Skeletal muscle satellite cell (primary cell): ENCODE data around the gene SMIM43. TPM values are rescaled to one million over a fixed set of nuclear protein-coding genes. Genes with fewer than 3 reads are reported as not detected.

Experiments
- H3K27me3 ChIP-seq: 2 replicates; pipeline ENCODE4 v1.7.0; 2013; ENCODE audit warnings: low read length; ENCODE audit not compliant: control insufficient read depth, insufficient read depth
- H3K36me3 ChIP-seq: 2 replicates; pipeline ENCODE4 v1.7.0; 2013; ENCODE audit warnings: mild to moderate bottlenecking, control low read depth, low read length; ENCODE audit not compliant: insufficient read depth
- H3K4me1 ChIP-seq: 2 replicates; pipeline ENCODE4 v1.7.0; 2013; ENCODE audit warnings: low read length; ENCODE audit not compliant: control insufficient read depth, insufficient read depth
- H3K4me2 ChIP-seq: 2 replicates; pipeline ENCODE4 v1.7.0; 2013; ENCODE audit warnings: mild to moderate bottlenecking, low read length
- H3K4me3 ChIP-seq: 2 replicates; pipeline ENCODE4 v1.7.0; 2013; ENCODE audit warnings: low read length
- H3K9ac ChIP-seq: 2 replicates; pipeline ENCODE4 v1.7.0; 2013; ENCODE audit warnings: mild to moderate bottlenecking, low read depth, low read length, moderate library complexity
- H3K9me3 ChIP-seq: replicated peaks from 2 replicates; pipeline ENCODE4 v1.7.0; 2013; ENCODE audit warnings: mild to moderate bottlenecking, control low read depth, low read length
- total RNA-seq: library from RNA; depleted of rRNA; stranded (reverse); fragments of >200 nt; gene quantifications from 2 replicates; pipeline ENCODE4 v1.2.3, GENCODE V29; 2012; rRNA removed

The SMIM43 gene
- not detected in 2 replicates for total RNA-seq

DNA sequence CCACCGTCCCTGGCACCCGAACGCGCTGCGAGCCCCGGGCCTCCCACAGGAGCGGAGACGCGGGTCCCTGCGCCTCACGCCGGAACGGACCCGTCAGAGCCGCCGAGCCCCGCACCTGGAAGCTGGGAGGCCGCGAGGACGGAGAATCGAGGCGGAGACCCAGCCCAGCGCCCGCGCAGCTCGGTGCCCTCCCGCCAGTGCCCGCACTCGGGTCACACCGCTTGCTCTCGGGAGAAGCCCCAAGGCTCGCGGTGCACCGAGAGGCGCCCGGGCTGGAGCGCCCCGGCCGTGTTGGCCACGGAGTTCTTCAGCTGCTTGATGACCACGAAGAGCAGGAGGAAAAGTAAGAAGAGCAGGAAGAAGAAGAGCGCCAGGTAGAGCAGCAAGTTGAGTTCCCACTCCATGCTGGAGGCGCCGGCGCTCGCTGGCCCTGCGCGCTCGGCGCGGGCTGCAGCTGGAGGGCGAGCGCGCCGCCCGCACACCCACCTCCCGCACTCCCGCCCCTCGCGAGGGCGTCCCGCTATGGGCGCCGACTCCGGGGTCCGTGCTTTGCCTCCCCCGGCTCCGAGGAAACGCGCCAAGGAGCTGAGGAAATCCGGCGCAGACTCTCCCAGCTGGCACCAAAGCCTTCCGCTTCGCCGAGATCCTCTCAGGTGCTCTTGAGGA lies at the start of gene SMIM43:
Gene SMIM43, minus strand, starts transcription at position 463 of the 666 bp plus-strand sequence. Its CDS starts 59 bp downstream, at position 404.
- H3K9ac ChIP-seq: peak within 1 kb of the TSS; percentile 74
- H3K27me3 ChIP-seq: no peaks in the 10 kb centered on the region
- H3K36me3 ChIP-seq: no peaks in the 10 kb centered on the region
- peaks cover 11% of the 10 kb centered on the region for H3K4me1 ChIP-seq
- peak within 1 kb of the TSS; percentile 98 for H3K4me2 ChIP-seq
- H3K9me3 ChIP-seq: no peaks in the 10 kb centered on the region
- peak within 1 kb of the TSS; percentile 78 for H3K4me3 ChIP-seq

DNA sequence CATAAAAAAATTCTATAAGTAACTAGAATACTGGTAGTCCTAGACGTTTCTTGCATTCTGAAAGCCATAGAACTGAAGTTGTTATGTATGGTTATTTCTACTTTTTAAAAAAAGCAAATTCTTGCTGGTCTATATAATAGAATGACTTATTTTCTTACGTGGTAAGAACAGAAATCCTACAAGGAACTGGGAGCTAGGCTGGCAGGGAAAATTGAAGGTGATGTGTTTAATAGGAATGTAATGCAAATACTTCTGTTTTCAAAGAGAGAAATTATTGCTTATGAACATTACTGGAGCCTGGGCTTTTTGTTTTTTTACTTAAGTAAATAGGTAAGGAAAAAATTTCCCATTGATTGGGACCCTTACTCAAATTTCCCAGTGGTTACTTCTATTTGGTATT lies 49.8 kb upstream of the SMIM43 start:
- H3K4me1 ChIP-seq: peaks cover 15% of the 10 kb centered on the region
- no peaks in the 10 kb centered on the region for H3K27me3 ChIP-seq
- peaks cover 68% of the 10 kb centered on the region for H3K36me3 ChIP-seq
- no peak overlapping the region for H3K9ac ChIP-seq
- no peak overlapping the region for H3K4me3 ChIP-seq
- no peaks in the 10 kb centered on the region for H3K9me3 ChIP-seq
- no peak overlapping the region for H3K4me2 ChIP-seq

DNA sequence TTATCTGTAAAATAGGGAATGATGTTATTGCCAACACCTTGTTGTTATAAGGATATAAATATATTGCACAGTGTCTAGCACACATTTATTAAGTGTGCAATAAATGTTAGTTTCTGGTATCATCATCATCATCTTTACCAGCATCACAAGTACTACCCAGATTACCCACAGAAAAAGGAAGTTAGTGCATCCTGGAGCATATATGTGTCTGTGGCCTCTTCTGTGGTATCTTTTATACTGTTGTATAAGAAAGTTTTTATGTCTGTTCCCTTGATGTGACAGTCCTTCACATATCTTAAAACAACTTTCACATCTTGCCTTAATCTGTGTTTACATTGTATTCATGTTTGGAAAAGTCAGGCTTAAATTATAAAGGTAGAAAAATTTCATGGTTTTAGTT lies 46.2 kb upstream of the SMIM43 start:
- H3K9me3 ChIP-seq: no peaks in the 10 kb centered on the region
- peaks cover 67% of the 10 kb centered on the region for H3K36me3 ChIP-seq
- no peak overlapping the region for H3K9ac ChIP-seq
- no peaks in the 10 kb centered on the region for H3K27me3 ChIP-seq
- no peaks in the 10 kb centered on the region for H3K4me1 ChIP-seq
- H3K4me2 ChIP-seq: no peak overlapping the region
- no peak overlapping the region for H3K4me3 ChIP-seq

DNA sequence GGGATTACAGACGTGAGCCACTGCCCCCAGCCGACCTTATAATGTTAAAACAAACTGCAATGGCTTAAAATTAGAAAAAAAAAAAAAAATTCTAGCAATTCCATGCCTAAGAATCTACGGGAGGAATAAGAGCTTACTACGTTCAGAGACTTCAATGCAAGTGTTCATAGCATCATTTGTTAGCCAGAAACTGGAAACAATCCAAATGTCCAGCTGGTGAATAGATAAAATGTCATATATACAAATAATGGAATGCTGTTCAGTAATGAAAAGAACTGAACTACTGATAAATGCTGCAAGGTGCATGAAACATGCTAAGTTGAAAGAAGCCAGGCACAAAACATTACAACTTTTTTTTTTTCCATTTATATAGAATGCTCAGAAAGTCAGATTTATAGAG lies 41.4 kb upstream of the SMIM43 start:
- Histone ChIP-seq H3K9ac (no peak overlapping the region), H3K27me3 (no peaks in the 10 kb centered on the region), H3K4me2 (no peak overlapping the region), H3K9me3 (no peaks in the 10 kb centered on the region), H3K4me3 (no peak overlapping the region), H3K4me1 (peaks cover 10% of the 10 kb centered on the region), H3K36me3 (peaks cover 64% of the 10 kb centered on the region)

DNA sequence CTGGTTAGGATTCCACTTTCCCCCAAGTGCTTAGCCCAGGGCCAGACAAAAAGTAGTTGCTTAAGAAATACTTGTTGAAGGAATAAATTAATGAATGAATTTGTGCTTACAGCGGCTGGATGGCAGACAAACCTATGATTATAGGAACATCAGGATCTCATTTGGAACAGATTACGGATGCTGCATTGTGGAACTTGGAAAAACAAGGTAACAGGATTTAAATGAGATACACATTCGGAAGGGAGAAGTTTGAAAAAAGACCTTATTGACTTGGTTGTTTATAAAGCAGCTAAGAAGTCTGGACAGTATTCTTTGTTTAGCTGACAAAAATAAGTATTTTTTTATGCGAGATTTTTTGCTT lies 36.7 kb upstream of the SMIM43 start:
- peak overlapping the region; percentile 88 for H3K4me2 ChIP-seq
- H3K4me3 ChIP-seq: peak overlapping the region; percentile 88
- peaks cover 21% of the 10 kb centered on the region for H3K4me1 ChIP-seq
- H3K27me3 ChIP-seq: no peaks in the 10 kb centered on the region
- peak overlapping the region; percentile 95 for H3K9ac ChIP-seq
- H3K9me3 ChIP-seq: no peaks in the 10 kb centered on the region
- peaks cover 32% of the 10 kb centered on the region for H3K36me3 ChIP-seq

DNA sequence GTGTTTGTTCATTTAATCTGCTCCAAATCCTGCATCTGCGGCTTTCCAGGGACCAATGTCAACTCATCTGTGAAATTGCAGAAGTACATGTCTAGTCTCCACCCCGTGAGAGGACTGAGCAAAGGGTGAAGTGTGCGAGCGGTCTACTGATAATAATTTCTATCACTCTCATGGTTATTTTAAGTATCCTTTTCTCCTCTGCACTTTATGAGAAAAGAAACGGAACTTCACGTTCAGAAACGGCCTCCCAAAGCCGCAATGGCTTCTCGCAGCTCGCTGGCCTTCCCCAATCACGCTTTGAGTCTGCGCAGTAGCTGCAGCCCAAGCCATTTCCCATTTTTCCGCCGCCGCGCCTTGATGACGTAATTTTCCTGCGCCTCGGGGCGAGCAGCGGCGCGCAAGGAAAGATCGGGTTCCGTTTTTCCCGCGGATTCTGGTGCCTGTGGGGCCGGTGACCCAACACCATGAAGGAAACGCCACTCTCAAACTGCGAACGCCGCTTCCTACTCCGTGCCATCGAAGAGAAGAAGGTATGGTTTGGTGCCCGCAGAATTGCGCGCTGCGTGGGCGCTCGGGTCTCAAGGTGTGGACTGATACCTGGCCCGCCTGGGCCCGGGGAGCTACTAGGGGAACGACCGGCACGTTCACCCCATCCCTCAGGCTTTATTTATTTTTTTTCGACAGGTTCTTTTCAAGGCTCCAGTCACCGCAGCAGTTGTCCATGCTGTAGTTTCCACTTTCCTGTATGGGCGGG lies 36.2 kb upstream of the SMIM43 start, which contains the start of gene EXOSC9:
Gene EXOSC9, plus strand, starts transcription at position 363 of the 754 bp plus-strand sequence. Its CDS starts 102 bp downstream, at position 465.
- H3K36me3 ChIP-seq: peaks cover 27% of the 10 kb centered on the region
- peak within 1 kb of the TSS; percentile 88 for H3K4me2 ChIP-seq
- peak within 1 kb of the TSS; percentile 88 for H3K4me3 ChIP-seq
- no peaks in the 10 kb centered on the region for H3K9me3 ChIP-seq
- H3K4me1 ChIP-seq: peaks cover 21% of the 10 kb centered on the region
- H3K27me3 ChIP-seq: no peaks in the 10 kb centered on the region
- peak within 1 kb of the TSS; percentile 95 for H3K9ac ChIP-seq

DNA sequence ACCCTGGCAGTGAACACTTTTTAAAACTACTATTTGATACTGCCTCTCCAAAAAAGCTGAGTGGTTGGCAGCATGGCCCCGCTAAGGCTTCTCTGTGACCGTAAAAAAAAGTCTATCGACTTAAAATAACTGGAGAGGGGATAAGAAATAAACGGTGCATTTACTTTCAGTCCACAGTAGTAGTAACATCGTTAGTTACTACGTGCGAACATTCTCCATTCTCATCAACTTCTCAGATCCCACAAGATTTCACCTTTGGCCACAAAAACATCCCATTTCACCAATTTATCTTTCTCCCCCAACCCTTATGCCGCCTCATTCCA lies 35.6 kb upstream of the SMIM43 start:
- H3K36me3 ChIP-seq: peaks cover 25% of the 10 kb centered on the region
- peak overlapping the region; percentile 88 for H3K4me2 ChIP-seq
- no peaks in the 10 kb centered on the region for H3K27me3 ChIP-seq
- no peaks in the 10 kb centered on the region for H3K9me3 ChIP-seq
- peak overlapping the region; percentile 88 for H3K4me3 ChIP-seq
- H3K9ac ChIP-seq: peak overlapping the region; percentile 95
- peaks cover 24% of the 10 kb centered on the region for H3K4me1 ChIP-seq

DNA sequence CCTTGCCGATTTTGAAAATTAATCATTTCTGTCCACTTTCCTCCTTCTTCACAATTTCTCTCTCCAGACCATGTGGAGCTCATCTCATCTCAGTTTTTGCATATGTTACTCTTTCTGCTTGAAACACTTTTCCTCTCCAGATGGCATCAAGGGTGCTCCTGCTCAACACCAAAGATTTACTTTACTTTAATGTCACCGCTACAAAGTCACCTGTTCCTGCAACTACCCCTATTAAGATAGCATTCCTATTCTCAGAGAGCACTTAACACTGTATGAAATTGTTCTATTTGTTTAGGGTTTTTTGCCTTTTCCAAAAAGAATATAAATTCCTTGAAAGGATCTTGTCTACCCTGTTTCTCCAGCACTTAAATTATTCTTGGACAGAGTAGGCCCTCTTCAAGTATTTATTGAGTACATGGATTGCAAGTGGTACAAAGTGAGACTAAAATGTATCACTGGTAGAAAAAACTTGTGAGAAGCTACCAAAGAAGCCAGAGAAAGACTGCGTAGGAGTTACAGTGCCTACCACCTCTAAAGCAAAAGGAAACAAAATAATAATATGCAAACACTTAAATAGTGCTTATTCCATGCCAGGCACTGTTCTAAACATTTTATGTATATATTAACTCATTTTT lies 35.0 kb upstream of the SMIM43 start:
- Histone ChIP-seq H3K36me3 (peaks cover 21% of the 10 kb centered on the region), H3K9ac (peak overlapping the region; percentile 95), H3K9me3 (no peaks in the 10 kb centered on the region), H3K27me3 (no peaks in the 10 kb centered on the region), H3K4me2 (peak overlapping the region; percentile 88), H3K4me3 (no peak overlapping the region), H3K4me1 (peaks cover 25% of the 10 kb centered on the region)

DNA sequence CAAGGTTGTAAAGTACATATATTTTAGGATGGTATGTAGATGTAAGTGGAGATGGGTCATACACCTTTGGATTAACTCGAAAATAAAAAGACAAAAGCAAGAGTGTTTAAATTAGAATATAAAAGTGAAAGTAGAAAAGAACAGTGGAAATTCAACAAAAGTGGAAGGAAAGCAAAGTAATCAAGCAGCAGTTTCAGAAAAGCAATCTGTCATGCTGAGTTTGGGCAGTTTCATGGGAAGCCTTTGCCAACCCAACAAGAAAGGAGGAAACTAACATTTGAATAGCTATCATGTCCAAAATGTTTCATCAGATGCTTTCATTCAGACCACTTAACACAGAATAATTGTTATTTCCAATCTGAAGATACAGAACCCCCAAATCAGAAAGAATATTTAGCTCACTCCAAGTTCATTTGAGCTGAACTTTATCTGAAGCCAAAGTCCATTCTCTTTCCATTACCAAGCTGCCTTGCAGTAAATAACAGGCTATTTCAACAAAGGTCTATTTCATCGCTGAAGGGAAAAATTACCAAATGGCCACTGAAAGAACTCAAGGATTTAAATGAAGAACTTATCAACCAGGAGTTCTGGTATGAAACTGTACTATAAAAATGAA lies 34.4 kb upstream of the SMIM43 start:
- peaks cover 14% of the 10 kb centered on the region for H3K36me3 ChIP-seq
- peaks cover 29% of the 10 kb centered on the region for H3K4me1 ChIP-seq
- no peak overlapping the region for H3K4me2 ChIP-seq
- H3K27me3 ChIP-seq: no peaks in the 10 kb centered on the region
- no peaks in the 10 kb centered on the region for H3K9me3 ChIP-seq
- no peak overlapping the region for H3K4me3 ChIP-seq
- no peak overlapping the region for H3K9ac ChIP-seq

DNA sequence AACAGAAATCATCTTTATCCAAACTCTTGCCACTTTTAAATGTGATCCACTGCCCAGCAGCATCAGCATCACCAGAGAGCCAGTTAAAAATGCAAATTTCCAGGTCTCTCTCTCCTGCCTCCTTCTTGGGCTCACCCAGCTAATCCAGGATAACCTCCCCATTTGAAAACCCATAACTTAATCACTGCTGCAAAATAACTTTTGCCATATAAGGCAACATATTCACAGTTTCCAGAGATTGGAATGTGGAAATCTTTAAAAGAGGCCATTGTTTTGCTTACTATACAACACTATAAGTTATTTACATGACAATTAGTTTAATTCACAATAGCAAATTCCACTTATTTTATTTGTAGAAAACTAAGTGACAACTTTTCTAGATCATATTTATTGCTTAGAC lies 31.3 kb upstream of the SMIM43 start:
- no peaks in the 10 kb centered on the region for H3K36me3 ChIP-seq
- no peaks in the 10 kb centered on the region for H3K27me3 ChIP-seq
- no peaks in the 10 kb centered on the region for H3K9me3 ChIP-seq
- no peak overlapping the region for H3K4me2 ChIP-seq
- no peak overlapping the region for H3K9ac ChIP-seq
- H3K4me3 ChIP-seq: no peak overlapping the region
- H3K4me1 ChIP-seq: peaks cover 31% of the 10 kb centered on the region

DNA sequence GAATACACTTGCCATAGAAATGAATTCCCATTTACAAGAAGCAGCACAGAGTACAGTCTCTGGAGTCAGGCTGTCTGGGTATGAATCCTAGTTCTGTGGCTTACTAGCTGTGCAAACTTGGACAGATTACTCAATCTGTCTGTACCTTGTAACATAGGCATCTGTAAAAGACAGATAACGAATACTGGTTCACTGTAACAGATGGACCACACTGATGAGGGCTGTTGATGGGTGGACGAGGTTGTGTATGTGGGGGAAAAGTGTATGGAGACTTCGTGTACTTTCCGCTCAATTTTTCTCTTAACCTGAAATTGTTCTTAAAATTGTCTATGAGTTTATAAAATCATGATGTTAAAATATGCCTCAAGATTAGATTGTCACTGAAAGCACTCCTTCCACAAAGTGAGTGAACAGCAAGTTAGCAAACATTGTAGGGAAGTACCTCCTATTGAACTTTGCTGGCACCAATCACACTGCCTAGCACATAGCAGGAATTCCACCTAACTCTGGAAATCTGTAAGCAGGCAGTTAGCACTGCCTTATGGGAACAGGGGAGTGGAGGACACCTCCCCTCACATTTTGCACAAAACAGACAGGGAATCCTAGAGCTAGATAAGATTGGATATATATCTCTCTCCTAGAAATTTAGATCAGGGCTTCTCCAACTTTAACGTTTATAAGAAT lies 29.7 kb upstream of the SMIM43 start:
- H3K4me3 ChIP-seq: no peak overlapping the region
- H3K4me2 ChIP-seq: no peak overlapping the region
- peaks cover 38% of the 10 kb centered on the region for H3K4me1 ChIP-seq
- no peaks in the 10 kb centered on the region for H3K9me3 ChIP-seq
- H3K9ac ChIP-seq: no peak overlapping the region
- no peaks in the 10 kb centered on the region for H3K27me3 ChIP-seq
- H3K36me3 ChIP-seq: no peaks in the 10 kb centered on the region
